Hepatocyte (in vitro differentiated cells): ENCODE data around the gene THYN1. TPM values are rescaled to one million over a fixed set of nuclear protein-coding genes. Genes with fewer than 3 reads are reported as not detected.

ENCODE experiments used
- DNase-seq: peaks from one replicate; pipeline ENCODE4 v3.0.0-alpha.2; 2016; ENCODE audit warnings: low spot score
- H2AFZ ChIP-seq: fragments of 200-600 bp; sonication (generic); 2 replicates; pipeline ENCODE4 v1.6.0; 2016; ENCODE audit warnings: antibody characterized with exemption, mild to moderate bottlenecking
- H3K27ac ChIP-seq: fragments of 200-600 bp; sonication (generic); 2 replicates; pipeline ENCODE4 v1.5.1; 2016; ENCODE audit warnings: mild to moderate bottlenecking
- H3K27me3 ChIP-seq: fragments of 200-600 bp; sonication (generic); 2 replicates; pipeline ENCODE4 v1.6.1; 2016
- H3K36me3 ChIP-seq: fragments of 200-600 bp; sonication (generic); replicated peaks from 2 replicates; pipeline ENCODE4 v1.5.1; 2016; ENCODE audit warnings: low read depth; ENCODE audit not compliant: insufficient read depth
- H3K4me1 ChIP-seq: fragments of 200-600 bp; sonication (generic); 2 replicates; pipeline ENCODE4 v1.5.1; 2016; ENCODE audit warnings: mild to moderate bottlenecking, moderate library complexity; ENCODE audit not compliant: insufficient read depth
- H3K4me2 ChIP-seq: fragments of 200-600 bp; sonication (generic); 2 replicates; pipeline ENCODE4 v1.6.0; 2016
- H3K4me3 ChIP-seq: fragments of 200-600 bp; sonication (generic); 2 replicates; pipeline ENCODE4 v1.5.1; 2016; ENCODE audit warnings: mild to moderate bottlenecking
- H3K79me2 ChIP-seq: fragments of 200-600 bp; sonication (generic); 2 replicates; pipeline ENCODE4 v1.6.0; 2017; ENCODE audit warnings: mild to moderate bottlenecking
- H3K9me2 ChIP-seq: fragments of 200-600 bp; sonication (generic); replicated peaks from 2 replicates; pipeline ENCODE4 v1.6.0; 2017; ENCODE audit warnings: mild to moderate bottlenecking; ENCODE audit not compliant: insufficient read depth
- H3K9me3 ChIP-seq: fragments of 200-600 bp; sonication (generic); 2 replicates; pipeline ENCODE4 v1.5.1; 2016; ENCODE audit warnings: low read depth, mild to moderate bottlenecking
- H4K20me1 ChIP-seq: fragments of 200-600 bp; sonication (generic); 2 replicates; pipeline ENCODE4 v1.6.0; 2016; ENCODE audit warnings: mild to moderate bottlenecking; ENCODE audit not compliant: insufficient read depth, poor library complexity, severe bottlenecking
- CTCF ChIP-seq: fragments of 200-600 bp; sonication (generic); IDR thresholded peaks from 2 replicates; pipeline ENCODE4 v1.5.1; 2016; ENCODE audit warnings: antibody characterized with exemption, mild to moderate bottlenecking; ENCODE audit not compliant: poor library complexity
- EZH2 ChIP-seq: fragments of 200-600 bp; sonication (generic); IDR thresholded peaks from 2 replicates; pipeline ENCODE4 v1.6.1; 2016; ENCODE audit warnings: antibody characterized with exemption, mild to moderate bottlenecking, borderline replicate concordance
- EZH2phosphoT487 ChIP-seq: fragments of 200-600 bp; sonication (generic); IDR thresholded peaks from one replicate; pipeline ENCODE4 v1.6.1; 2018; ENCODE audit warnings: antibody characterized with exemption, mild to moderate bottlenecking, low read depth, moderate library complexity; ENCODE audit not compliant: unreplicated experiment, severe bottlenecking
- WGBS: methylation state at CpG from one replicate; pipeline ENCODE4 v1.1.6; 2016; ENCODE audit warnings: low lambda C conversion rate; ENCODE audit errors: missing lambda C conversion rate; 5-methylcytosine and 5-hydroxymethylcytosine counted together
- polyA plus RNA-seq: library from polyadenylated mRNA; unstranded; fragments of >200 nt; fragmentation: Nextera tagmentation; extraction: Ambion mirVana; gene quantifications from 2 replicates; pipeline ENCODE4 v1.2.1, GENCODE V29; 2016
- total RNA-seq: library from RNA; depleted of rRNA; stranded (reverse); fragments of >200 nt; gene quantifications from 2 replicates; pipeline ENCODE4 v1.2.3, GENCODE V29; 2014

Gene THYN1
- total and polyA plus RNA-seq, 2 experiments from 2014 or later, result 45.7 to 59.8 TPM

DNA sequence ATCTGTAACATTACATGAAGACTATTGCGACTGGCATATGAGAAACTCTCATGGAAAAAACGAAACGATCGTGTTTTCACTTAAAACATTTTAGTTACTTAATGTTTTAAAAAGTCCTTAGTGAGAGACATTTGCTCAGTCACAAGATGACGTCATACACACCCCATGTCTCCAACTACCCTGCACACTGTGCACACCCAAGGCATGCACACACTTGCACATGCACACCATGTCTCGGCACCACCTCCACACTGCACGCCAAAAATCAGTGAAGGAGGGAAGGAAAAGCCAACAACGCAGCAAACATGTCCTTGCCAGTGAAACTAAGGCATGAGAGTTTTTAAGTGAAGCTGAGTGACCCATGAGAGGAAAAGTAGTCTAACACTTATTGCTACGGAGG, 47.4 kb downstream of the THYN1 start:
- Histone ChIP-seq H3K27ac (no peak overlapping the region), H3K4me1 (no peaks in the 10 kb centered on the region), H3K4me2 (no peak overlapping the region), H2AFZ (no peak overlapping the region), H3K9me3 (no peaks in the 10 kb centered on the region), H3K27me3 (no peaks in the 10 kb centered on the region), H3K4me3 (no peak overlapping the region), H4K20me1 (no peaks in the 10 kb centered on the region), H3K36me3 (no peaks in the 10 kb centered on the region), H3K9me2 (no peaks in the 10 kb centered on the region), H3K79me2 (no peaks in the 10 kb centered on the region)
- WGBS, result over 99% methylated on average over 9 of the region's 9 CpGs
- TF ChIP-seq EZH2phosphoT487, result no peak
- no peak for TF ChIP-seq EZH2
- no peak for TF ChIP-seq CTCF
- no peak for DNase-seq

GRCh38 chr11:134202661-134203060, 50.5 kb downstream of the THYN1 start:
- Histone ChIP-seq H3K79me2 (no peaks in the 10 kb centered on the region), H3K9me3 (no peaks in the 10 kb centered on the region), H3K27me3 (no peaks in the 10 kb centered on the region), H3K36me3 (no peaks in the 10 kb centered on the region), H3K4me3 (no peak overlapping the region), H3K4me2 (no peak overlapping the region), H3K4me1 (no peaks in the 10 kb centered on the region), H3K9me2 (no peaks in the 10 kb centered on the region), H4K20me1 (no peaks in the 10 kb centered on the region), H3K27ac (no peak overlapping the region), H2AFZ (no peak overlapping the region)
- 92% methylated on average over 4 of the region's 4 CpGs for WGBS
- DNase-seq, result no peak
- TF ChIP-seq EZH2 (no peak), EZH2phosphoT487 (no peak), CTCF (no peak)

- DNase-seq, result no peak
- Histone ChIP-seq H3K4me1 (no peaks in the 10 kb centered on the region), H3K79me2 (no peaks in the 10 kb centered on the region), H3K27me3 (no peaks in the 10 kb centered on the region), H3K36me3 (no peaks in the 10 kb centered on the region), H2AFZ (no peak overlapping the region), H3K27ac (no peak overlapping the region), H3K9me2 (no peaks in the 10 kb centered on the region), H3K4me3 (no peak overlapping the region), H3K4me2 (no peak overlapping the region), H4K20me1 (no peaks in the 10 kb centered on the region), H3K9me3 (no peaks in the 10 kb centered on the region)
- 91% methylated on average over 6 of the region's 6 CpGs for WGBS
- TF ChIP-seq EZH2phosphoT487, result no peak
- TF ChIP-seq EZH2, result no peak
- no peak for TF ChIP-seq CTCF
Observed at GRCh38 chr11:134200688-134201087, 52.5 kb downstream of the THYN1 start.

DNA sequence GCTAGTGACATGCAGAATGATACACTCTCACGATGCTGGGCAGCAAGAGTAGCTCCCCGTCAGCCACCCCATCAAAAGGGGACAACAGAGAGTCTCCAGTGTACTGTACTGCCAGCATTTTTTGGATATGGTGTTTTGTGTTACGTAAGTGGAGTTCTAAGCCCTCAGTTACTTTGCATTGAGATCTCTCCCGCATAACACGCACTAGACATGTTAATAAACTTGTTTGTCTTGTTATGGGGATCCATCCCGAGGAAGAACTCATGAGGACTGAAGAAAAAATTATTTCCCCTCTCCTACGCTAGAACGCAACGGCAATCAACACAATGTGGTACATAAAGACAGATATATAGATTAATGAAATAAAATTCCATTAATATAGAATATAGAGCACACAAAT, 53.6 kb downstream of the THYN1 start:
- 98% methylated on average over 9 of the region's 9 CpGs for WGBS
- no peaks in the 10 kb centered on the region for H3K4me1 ChIP-seq
- no peaks in the 10 kb centered on the region for H3K36me3 ChIP-seq
- H4K20me1 ChIP-seq, result no peaks in the 10 kb centered on the region
- no peaks in the 10 kb centered on the region for H3K9me3 ChIP-seq
- no peaks in the 10 kb centered on the region for H3K27me3 ChIP-seq
- no peak for TF ChIP-seq EZH2phosphoT487
- TF ChIP-seq EZH2, result no peak
- no peak for TF ChIP-seq CTCF
- no peak overlapping the region for H3K27ac ChIP-seq
- H3K79me2 ChIP-seq, result no peaks in the 10 kb centered on the region
- DNase-seq, result no peak
- H3K4me2 ChIP-seq, result no peak overlapping the region
- no peak overlapping the region for H2AFZ ChIP-seq
- H3K4me3 ChIP-seq, result no peak overlapping the region
- no peaks in the 10 kb centered on the region for H3K9me2 ChIP-seq
